Measurements from ENCODE around the gene UBE2F.
A peak's percentile ranks its signal among the peaks of the same experiment; 100 is the strongest.

- no peak for TF ChIP-seq POLR2AphosphoS5 (IDR thresholded peaks at IDR 0.05; ENCODE audit: low read depth, low read length)
- TF ChIP-seq CTCF (IDR thresholded peaks at IDR 0.05): peak; percentile 100
- TF ChIP-seq, protein P1, sequence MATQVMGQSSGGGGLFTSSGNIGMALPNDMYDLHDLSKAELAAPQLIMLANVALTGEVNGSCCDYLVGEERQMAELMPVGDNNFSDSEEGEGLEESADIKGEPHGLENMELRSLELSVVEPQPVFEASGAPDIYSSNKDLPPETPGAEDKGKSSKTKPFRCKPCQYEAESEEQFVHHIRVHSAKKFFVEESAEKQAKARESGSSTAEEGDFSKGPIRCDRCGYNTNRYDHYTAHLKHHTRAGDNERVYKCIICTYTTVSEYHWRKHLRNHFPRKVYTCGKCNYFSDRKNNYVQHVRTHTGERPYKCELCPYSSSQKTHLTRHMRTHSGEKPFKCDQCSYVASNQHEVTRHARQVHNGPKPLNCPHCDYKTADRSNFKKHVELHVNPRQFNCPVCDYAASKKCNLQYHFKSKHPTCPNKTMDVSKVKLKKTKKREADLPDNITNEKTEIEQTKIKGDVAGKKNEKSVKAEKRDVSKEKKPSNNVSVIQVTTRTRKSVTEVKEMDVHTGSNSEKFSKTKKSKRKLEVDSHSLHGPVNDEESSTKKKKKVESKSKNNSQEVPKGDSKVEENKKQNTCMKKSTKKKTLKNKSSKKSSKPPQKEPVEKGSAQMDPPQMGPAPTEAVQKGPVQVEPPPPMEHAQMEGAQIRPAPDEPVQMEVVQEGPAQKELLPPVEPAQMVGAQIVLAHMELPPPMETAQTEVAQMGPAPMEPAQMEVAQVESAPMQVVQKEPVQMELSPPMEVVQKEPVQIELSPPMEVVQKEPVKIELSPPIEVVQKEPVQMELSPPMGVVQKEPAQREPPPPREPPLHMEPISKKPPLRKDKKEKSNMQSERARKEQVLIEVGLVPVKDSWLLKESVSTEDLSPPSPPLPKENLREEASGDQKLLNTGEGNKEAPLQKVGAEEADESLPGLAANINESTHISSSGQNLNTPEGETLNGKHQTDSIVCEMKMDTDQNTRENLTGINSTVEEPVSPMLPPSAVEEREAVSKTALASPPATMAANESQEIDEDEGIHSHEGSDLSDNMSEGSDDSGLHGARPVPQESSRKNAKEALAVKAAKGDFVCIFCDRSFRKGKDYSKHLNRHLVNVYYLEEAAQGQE (IDR thresholded peaks at IDR 0.05; ENCODE audit: insufficient read depth in 1 of 2, low read depth in 2 of 2, low read length in 1 of 2): no peak
- TF ChIP-seq SIN3A (IDR thresholded peaks at IDR 0.05; ENCODE audit: borderline replicate concordance, insufficient read depth, low read depth, low read length): no peak
These were observed 43.2 kb upstream of the UBE2F start for GRCh38 chr2:237923481-237924163.
